SU-DHL-6 (cell line): Measurements from ENCODE around the gene ALDH4A1.

Experiments used
- CTCF ChIP-seq: fragments of 200-600 bp; sonication (generic); IDR thresholded peaks from one replicate; pipeline ENCODE4 v1.5.1; 2017; ENCODE audit warnings: antibody characterized with exemption, mild to moderate bottlenecking, low read length, moderate library complexity; ENCODE audit not compliant: insufficient read depth, poor library complexity, severe bottlenecking
- EZH2phosphoT487 ChIP-seq: fragments of 200-600 bp; sonication (generic), shearing (Covaris generic); conservative IDR thresholded peaks from 2 replicates; pipeline ENCODE4 v1.6.1; 2018; ENCODE audit warnings: mild to moderate bottlenecking, antibody characterized with exemption, low read length, moderate library complexity, mixed read lengths

- TF ChIP-seq CTCF (no peak), EZH2phosphoT487 (no peak)
These were observed 74.1 kb downstream of the ALDH4A1 start for GRCh38 chr1:18828224-18828623.
